HepG2 (cell line): ENCODE data around the gene RBM15B. TPM values are rescaled to one million over a fixed set of nuclear protein-coding genes. Genes with fewer than 3 reads are reported as not detected.

Experiments used
- ATAC-seq: fragments of 200-7000 bp; cut with Tn5 transposase; 3 replicates; pipeline ENCODE4 v1.9.1; 2020; ENCODE audit warnings: mild to moderate bottlenecking, moderate library complexity
- BruUV-seq: library from RNA; stranded (reverse); fragments of 400-500 nt; replicated peaks from 2 replicates; lab custom pipeline; 2021; lab: Mats Ljungman, UMichigan
- CTCF ChIA-PET: fragments of 300-600 bp; formaldehyde crosslinking; extraction: SDS; loops from one replicate; lab custom pipeline; 2021; ENCODE audit warnings: low total read pairs, inconsistent platforms, low intra/inter-chr PET ratio; lab: Yijun Ruan, JAX
- POLR2A ChIA-PET: fragments of 350-600 bp; sonication (Branson Sonifier 250); formaldehyde crosslinking; loops from one replicate; lab custom pipeline; 2020; ENCODE audit warnings: antibody characterized with exemption, inconsistent platforms; lab: Yijun Ruan, JAX
- DNase-seq: peaks from one replicate; pipeline ENCODE4 v3.0.0-alpha.2; 2015; ENCODE audit warnings: low spot score
- FAIRE-seq: peaks from 3 replicates; lab custom pipeline; 2011; peaks lifted over from hg19 to GRCh38; lab: Jason Lieb, UNC
- H2AFZ ChIP-seq: one replicate; pipeline ENCODE4 v1.6.1; 2011; ENCODE audit warnings: low read length, inconsistent platforms
- H3K27ac ChIP-seq: fragments of 300-600 bp; 3 replicates; pipeline ENCODE4 v1.8.0; 2011; ENCODE audit warnings: mixed run types, mild to moderate bottlenecking, mixed read lengths, low read length, inconsistent platforms; ENCODE audit not compliant: insufficient read depth; ENCODE audit errors: extremely low read length
- H3K27me3 ChIP-seq, 2 experiments: fragments of 200-600 bp in 1 of 2; 2 replicates in 1 of 2; 3 replicates in 1 of 2; pipeline versions ENCODE4 v1.6.0 to v1.8.0; 2011; ENCODE audit warnings: low read length in 2 of 2, mild to moderate bottlenecking in 2 of 2, moderate library complexity in 2 of 2, inconsistent platforms in 1 of 2; ENCODE audit not compliant: insufficient read depth in 2 of 2, control insufficient read depth in 1 of 2
- H3K36me3 ChIP-seq, 2 experiments: fragments of 200-600 bp in 1 of 2; replicated peaks in 1 of 2; 2 replicates in 1 of 2; 3 replicates in 1 of 2; pipeline versions ENCODE4 v1.5.1 to v1.8.0; 2011; ENCODE audit warnings: low read length in 2 of 2, inconsistent platforms in 1 of 2; ENCODE audit not compliant: insufficient read depth in 2 of 2, control insufficient read depth in 1 of 2
- H3K4me1 ChIP-seq: 2 replicates; pipeline ENCODE4 v1.5.1; 2012; ENCODE audit warnings: low read length, inconsistent platforms; ENCODE audit not compliant: insufficient read depth
- H3K4me2 ChIP-seq: 2 replicates; pipeline ENCODE4 v1.6.0; 2011; ENCODE audit warnings: low read depth, low read length, inconsistent platforms
- H3K4me3 ChIP-seq, 3 experiments: fragments of 200-600 bp in 1 of 3; sonication (generic), shearing (Covaris generic) in 1 of 3; replicated peaks in 1 of 3; 2 replicates each; pipeline ENCODE4 v1.5.1; 2011 to 2016; ENCODE audit warnings: low read length in 3 of 3, inconsistent platforms in 2 of 3, low read depth in 2 of 3, mild to moderate bottlenecking in 2 of 3, control low read depth in 1 of 3, mixed read lengths in 1 of 3; ENCODE audit not compliant: insufficient read depth in 1 of 3
- H3K79me2 ChIP-seq: one replicate; pipeline ENCODE4 v1.6.1; 2011; ENCODE audit warnings: low read length, inconsistent platforms; ENCODE audit not compliant: insufficient read depth
- H3K9ac ChIP-seq: 2 replicates; pipeline ENCODE4 v1.6.0; 2011; ENCODE audit warnings: mild to moderate bottlenecking, low read depth, low read length, inconsistent platforms; ENCODE audit not compliant: insufficient read depth
- H3K9me3 ChIP-seq: 2 replicates; pipeline ENCODE4 v1.5.1; 2012; ENCODE audit warnings: mild to moderate bottlenecking, low read length
- H4K20me1 ChIP-seq: 2 replicates; pipeline ENCODE4 v1.6.0; 2011; ENCODE audit warnings: inconsistent platforms, mild to moderate bottlenecking, low read length, moderate library complexity; ENCODE audit not compliant: insufficient read depth
- BRCA1 ChIP-seq: sonication (generic); formaldehyde crosslinking; IDR thresholded peaks from 2 replicates; pipeline ENCODE4 v1.4.0; 2020; ENCODE audit warnings: missing genetic modification reagents
- FLYWCH1 ChIP-seq: sonication (generic); formaldehyde crosslinking; IDR thresholded peaks from 2 replicates; pipeline ENCODE4 v1.8.1; 2023; ENCODE audit warnings: mild to moderate bottlenecking, missing genetic modification reagents
- HNF1B ChIP-seq: sonication (generic); formaldehyde crosslinking; IDR thresholded peaks from 2 replicates; pipeline ENCODE4 v1.5.1; 2020; ENCODE audit warnings: mild to moderate bottlenecking, moderate library complexity, missing genetic modification reagents
- PAWR ChIP-seq: sonication (generic); formaldehyde crosslinking; IDR thresholded peaks from 2 replicates; pipeline ENCODE4 v1.4.0; 2020; ENCODE audit warnings: missing genetic modification reagents, mild to moderate bottlenecking, borderline replicate concordance
- PPARG ChIP-seq: conservative IDR thresholded peaks from 2 replicates; pipeline ENCODE4 v1.6.1; 2016; ENCODE audit warnings: missing biosample characterization, missing genetic modification reagents
- SMAD3 ChIP-seq: sonication (generic); formaldehyde crosslinking; IDR thresholded peaks from 2 replicates; pipeline ENCODE4 v1.4.0; 2020; ENCODE audit warnings: missing genetic modification reagents
- SP2 ChIP-seq: sonication (generic); formaldehyde crosslinking; IDR thresholded peaks from 2 replicates; pipeline ENCODE4 v1.5.1; 2020; ENCODE audit warnings: mild to moderate bottlenecking, missing genetic modification reagents
- STAT6 ChIP-seq: sonication (generic); formaldehyde crosslinking; IDR thresholded peaks from 2 replicates; pipeline ENCODE4 v1.4.0; 2020; ENCODE audit warnings: missing genetic modification reagents, mild to moderate bottlenecking, borderline replicate concordance
- U2AF2 ChIP-seq: fragments of 200-400 bp; formaldehyde crosslinking; IDR thresholded peaks from 2 replicates; pipeline ENCODE4 v1.6.1; 2017; ENCODE audit warnings: low read depth, mild to moderate bottlenecking, low read length
- ZBTB42 ChIP-seq: sonication (generic); formaldehyde crosslinking; IDR thresholded peaks from 2 replicates; pipeline ENCODE4 v1.5.0; 2020; ENCODE audit warnings: mild to moderate bottlenecking, missing genetic modification reagents
- ZFP37 ChIP-seq: sonication (generic); formaldehyde crosslinking; IDR thresholded peaks from 2 replicates; pipeline ENCODE4 v1.4.0; 2020; ENCODE audit warnings: missing genetic modification reagents, borderline replicate concordance
- ZNF20 ChIP-seq: sonication (generic); formaldehyde crosslinking; IDR thresholded peaks from 2 replicates; pipeline ENCODE4 v1.4.0; 2020; ENCODE audit warnings: mild to moderate bottlenecking, moderate library complexity, missing genetic modification reagents
- ZNF282 ChIP-seq: fragments of 450-650 bp; IDR thresholded peaks from 2 replicates; pipeline ENCODE4 v1.6.1; 2018; ENCODE audit not compliant: partially characterized antibody
- ZNF891 ChIP-seq: sonication (generic); formaldehyde crosslinking; IDR thresholded peaks from 2 replicates; pipeline ENCODE4 v1.5.0; 2020; ENCODE audit warnings: mild to moderate bottlenecking, missing genetic modification reagents
- WGBS: methylation state at CpG from one replicate; pipeline ENCODE4 v1.1.6; 2017; ENCODE audit warnings: low lambda C conversion rate; 5-methylcytosine and 5-hydroxymethylcytosine counted together
- in situ Hi-C: cut with HindIII; loops from 2 replicates; pipeline ENCODE4 v1.10.0; 2017; ENCODE audit warnings: low pct_unique_long_range_greater_than_20kb; ENCODE audit not compliant: extremely low pct_ligation_motif_present
- intact Hi-C: fragments of 100-400 bp; cut with micrococcal nuclease; formaldehyde crosslinking; loops from one replicate; pipeline ENCODE4 v1.10.0; 2022; ENCODE audit not compliant: unreplicated experiment
- polyA plus RNA-seq, 8 experiments: library from polyadenylated mRNA; depleted of rRNA in 3 of 8; stranded (reverse) in 7 of 8; unstranded in 1 of 8; fragments of >200 nt; fragmentation: Illumina TruSeq in 4 of 8; extraction: Trizol in 4 of 8; gene quantifications; 2 replicates each; pipeline versions ENCODE4 v1.2.1 to v1.2.3, GENCODE V29; 2011 to 2016; ENCODE audit warnings: low read depth in 4 of 8, missing spikeins in 1 of 8, mixed read lengths in 1 of 8; ENCODE audit not compliant: insufficient read depth in 1 of 8
- total RNA-seq, 5 experiments: library from RNA; depleted of rRNA; stranded (reverse); fragments of >200 nt; fragmentation: Illumina TruSeq; extraction: Trizol; gene quantifications; 2 replicates each; pipeline ENCODE4 v1.2.3, GENCODE V29; 2016; ENCODE audit warnings: low read depth in 1 of 5
- TF ChIP-seq, protein P1 (sequence below): sonication (generic); formaldehyde crosslinking; IDR thresholded peaks from 2 replicates; pipeline ENCODE4 v1.4.0; 2020; ENCODE audit warnings: mild to moderate bottlenecking, missing genetic modification reagents, borderline replicate concordance
- TF ChIP-seq, protein P2 (sequence below): IDR thresholded peaks from 2 replicates; pipeline ENCODE4 v1.6.1; 2016; ENCODE audit warnings: mild to moderate bottlenecking

RBM15B gene
- total and polyA plus RNA-seq, 2 of the 13 experiments (the other 11 are each of a cell fraction or from before 2014, with no cell fraction given): 8.2 to 19.3 TPM

DNA sequence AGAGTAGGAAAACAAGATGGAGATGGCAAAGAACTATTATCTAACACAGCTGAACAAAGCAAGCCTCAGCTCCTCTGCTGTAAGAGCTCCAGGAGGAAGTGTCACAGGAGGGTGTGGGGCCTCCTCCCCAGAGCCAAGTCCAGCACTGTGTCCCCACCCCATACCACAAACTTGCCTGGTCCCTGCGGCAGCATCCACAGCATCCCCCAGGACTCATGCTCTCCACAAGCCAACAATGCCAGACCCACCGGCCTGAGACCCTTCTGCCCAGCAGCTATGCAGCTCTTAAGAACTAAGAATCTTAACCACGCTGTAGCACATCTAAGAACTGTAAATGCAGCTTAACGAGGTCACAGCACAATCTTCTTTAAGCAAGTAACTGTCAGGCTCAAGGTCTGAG, 9.1 kb downstream of the RBM15B start:
- TF ChIP-seq ZNF20 (CRISPR knock-in tag) (no peak), ZNF891 (CRISPR knock-in tag) (no peak), PAWR (CRISPR knock-in tag) (no peak), ZFP37 (CRISPR knock-in tag) (no peak), HNF1B (CRISPR knock-in tag) (no peak), BRCA1 (CRISPR knock-in tag) (no peak), SP2 (CRISPR knock-in tag) (no peak), STAT6 (CRISPR knock-in tag) (no peak), PPARG (no peak), SMAD3 (CRISPR knock-in tag) (no peak), FLYWCH1 (CRISPR knock-in tag) (no peak), ZBTB42 (CRISPR knock-in tag) (no peak), ZNF282 (no peak), U2AF2 (no peak)
- TF ChIP-seq, protein P1, sequence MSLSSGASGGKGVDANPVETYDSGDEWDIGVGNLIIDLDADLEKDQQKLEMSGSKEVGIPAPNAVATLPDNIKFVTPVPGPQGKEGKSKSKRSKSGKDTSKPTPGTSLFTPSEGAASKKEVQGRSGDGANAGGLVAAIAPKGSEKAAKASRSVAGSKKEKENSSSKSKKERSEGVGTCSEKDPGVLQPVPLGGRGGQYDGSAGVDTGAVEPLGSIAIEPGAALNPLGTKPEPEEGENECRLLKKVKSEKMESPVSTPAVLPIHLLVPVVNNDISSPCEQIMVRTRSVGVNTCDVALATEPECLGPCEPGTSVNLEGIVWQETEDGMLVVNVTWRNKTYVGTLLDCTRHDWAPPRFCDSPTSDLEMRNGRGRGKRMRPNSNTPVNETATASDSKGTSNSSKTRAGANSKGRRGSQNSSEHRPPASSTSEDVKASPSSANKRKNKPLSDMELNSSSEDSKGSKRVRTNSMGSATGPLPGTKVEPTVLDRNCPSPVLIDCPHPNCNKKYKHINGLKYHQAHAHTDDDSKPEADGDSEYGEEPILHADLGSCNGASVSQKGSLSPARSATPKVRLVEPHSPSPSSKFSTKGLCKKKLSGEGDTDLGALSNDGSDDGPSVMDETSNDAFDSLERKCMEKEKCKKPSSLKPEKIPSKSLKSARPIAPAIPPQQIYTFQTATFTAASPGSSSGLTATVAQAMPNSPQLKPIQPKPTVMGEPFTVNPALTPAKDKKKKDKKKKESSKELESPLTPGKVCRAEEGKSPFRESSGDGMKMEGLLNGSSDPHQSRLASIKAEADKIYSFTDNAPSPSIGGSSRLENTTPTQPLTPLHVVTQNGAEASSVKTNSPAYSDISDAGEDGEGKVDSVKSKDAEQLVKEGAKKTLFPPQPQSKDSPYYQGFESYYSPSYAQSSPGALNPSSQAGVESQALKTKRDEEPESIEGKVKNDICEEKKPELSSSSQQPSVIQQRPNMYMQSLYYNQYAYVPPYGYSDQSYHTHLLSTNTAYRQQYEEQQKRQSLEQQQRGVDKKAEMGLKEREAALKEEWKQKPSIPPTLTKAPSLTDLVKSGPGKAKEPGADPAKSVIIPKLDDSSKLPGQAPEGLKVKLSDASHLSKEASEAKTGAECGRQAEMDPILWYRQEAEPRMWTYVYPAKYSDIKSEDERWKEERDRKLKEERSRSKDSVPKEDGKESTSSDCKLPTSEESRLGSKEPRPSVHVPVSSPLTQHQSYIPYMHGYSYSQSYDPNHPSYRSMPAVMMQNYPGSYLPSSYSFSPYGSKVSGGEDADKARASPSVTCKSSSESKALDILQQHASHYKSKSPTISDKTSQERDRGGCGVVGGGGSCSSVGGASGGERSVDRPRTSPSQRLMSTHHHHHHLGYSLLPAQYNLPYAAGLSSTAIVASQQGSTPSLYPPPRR: no peak
- TF ChIP-seq, protein P2, sequence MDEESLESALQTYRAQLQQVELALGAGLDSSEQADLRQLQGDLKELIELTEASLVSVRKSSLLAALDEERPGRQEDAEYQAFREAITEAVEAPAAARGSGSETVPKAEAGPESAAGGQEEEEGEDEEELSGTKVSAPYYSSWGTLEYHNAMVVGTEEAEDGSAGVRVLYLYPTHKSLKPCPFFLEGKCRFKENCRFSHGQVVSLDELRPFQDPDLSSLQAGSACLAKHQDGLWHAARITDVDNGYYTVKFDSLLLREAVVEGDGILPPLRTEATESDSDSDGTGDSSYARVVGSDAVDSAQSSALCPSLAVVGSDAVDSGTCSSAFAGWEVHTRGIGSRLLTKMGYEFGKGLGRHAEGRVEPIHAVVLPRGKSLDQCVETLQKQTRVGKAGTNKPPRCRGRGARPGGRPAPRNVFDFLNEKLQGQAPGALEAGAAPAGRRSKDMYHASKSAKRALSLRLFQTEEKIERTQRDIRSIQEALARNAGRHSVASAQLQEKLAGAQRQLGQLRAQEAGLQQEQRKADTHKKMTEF: no peak
- no peak for ATAC-seq
- CTCF ChIA-PET: no interaction called here

More for the DNA sequence above, 9.1 kb downstream of the RBM15B start:
- no peak overlapping the region for H3K27ac ChIP-seq
- H3K9me3 ChIP-seq: no peaks in the 10 kb centered on the region
- H3K4me2 ChIP-seq: no peak overlapping the region
- H3K9ac ChIP-seq: no peak overlapping the region
- FAIRE-seq (no peak), DNase-seq (no peak)
- no peak overlapping the region for H2AFZ ChIP-seq
- no peaks in the 10 kb centered on the region for H3K27me3 ChIP-seq
- H3K4me3 ChIP-seq: no peak overlapping the region
- 96% methylated on average over 4 of the region's 4 CpGs for WGBS
- peaks cover 4% of the 10 kb centered on the region for H3K79me2 ChIP-seq
- no TSS peak for BruUV-seq
- H3K36me3 ChIP-seq: peaks cover 25 to 70% of the 10 kb centered on the region in 2 experiments
- in situ Hi-C loops: no loop called here
- no peaks in the 10 kb centered on the region for H3K4me1 ChIP-seq
- 0 out of 2 replicates have a peak, but pooled peaks cover 6% of the 10 kb centered on the region for H4K20me1 ChIP-seq
- intact Hi-C loops: no loop called here
- POLR2A ChIA-PET: no interaction called here
